Left ventricle myocardium superior (tissue), 1 donor: ENCODE measurements around the gene C1orf115. TPM values are rescaled to one million over a fixed set of nuclear protein-coding genes. Genes with fewer than 3 reads are reported as not detected.

Experiments
- ATAC-seq: fragments of 200-7000 bp; cut with Tn5 transposase; one replicate; pipeline ENCODE4 v1.9.1; 2020; ENCODE audit warnings: mild to moderate bottlenecking, moderate library complexity
- DNase-seq: peaks from one replicate; pipeline ENCODE4 v3.0.0-alpha.2; 2020
- intact Hi-C: fragments of 100-400 bp; cut with micrococcal nuclease; formaldehyde crosslinking; loops from one replicate; pipeline ENCODE4 v1.11.0; 2022
- total RNA-seq: library from RNA; stranded (reverse); fragmentation: NEBNext Ultra II Directional; extraction: Animal tissue kit (Norgen Biotek cat#: 25700); gene quantifications from one replicate; pipeline ENCODE4 v1.2.1, GENCODE V29; 2021
- donor health status: DM: no; HTN: yes; CAD: no; lungs with severe emphysema.

C1orf115 gene
- total RNA-seq, 1 donor from 2014 or later = 22.7 TPM

- intact Hi-C loops = loop anchor here (5.0 kb wide), 1 partner anchor 41 kb away; no protein-coding TSS in a partner anchor
- DNase-seq (no peak), ATAC-seq (peak; percentile 6)
Measured at GRCh38 chr1:220691053-220691684, 1.0 kb downstream of the C1orf115 start.

GRCh38 chr1:220692436-220693228, 2.5 kb downstream of the C1orf115 start:
- intact Hi-C loops = loop anchor here (5.0 kb wide), 1 partner anchor 40 kb away; no protein-coding TSS in a partner anchor
- ATAC-seq = no peak
- DNase-seq = no peak

DNA sequence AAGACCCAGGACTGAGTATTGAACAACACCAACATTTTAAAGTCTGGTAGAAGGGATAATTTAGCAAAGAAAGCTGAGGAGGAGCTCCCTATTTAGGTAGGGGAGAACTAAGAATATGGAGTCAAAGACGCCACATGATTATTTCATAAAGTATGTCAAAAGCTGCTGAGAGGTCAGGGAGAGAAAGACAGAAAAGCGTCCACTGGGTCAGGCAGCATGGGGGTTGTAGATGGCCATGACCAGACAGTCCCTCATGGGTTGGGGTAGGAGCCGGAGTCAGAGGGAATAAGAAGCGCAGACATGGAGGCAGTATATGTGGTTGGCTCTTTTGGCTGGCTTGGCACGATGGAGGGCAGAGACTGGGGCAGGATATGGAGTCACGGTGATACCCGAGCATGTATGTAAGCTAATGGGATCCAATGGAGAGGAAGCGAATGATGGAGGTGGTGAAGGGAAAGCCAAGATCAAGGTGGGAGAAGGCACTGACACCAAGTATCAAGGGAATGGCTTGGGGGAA, 4.8 kb downstream of the C1orf115 start:
- intact Hi-C loops = loop anchor here (5.0 kb wide), 1 partner anchor 37 kb away; no protein-coding TSS in a partner anchor
- ATAC-seq = no peak

DNA sequence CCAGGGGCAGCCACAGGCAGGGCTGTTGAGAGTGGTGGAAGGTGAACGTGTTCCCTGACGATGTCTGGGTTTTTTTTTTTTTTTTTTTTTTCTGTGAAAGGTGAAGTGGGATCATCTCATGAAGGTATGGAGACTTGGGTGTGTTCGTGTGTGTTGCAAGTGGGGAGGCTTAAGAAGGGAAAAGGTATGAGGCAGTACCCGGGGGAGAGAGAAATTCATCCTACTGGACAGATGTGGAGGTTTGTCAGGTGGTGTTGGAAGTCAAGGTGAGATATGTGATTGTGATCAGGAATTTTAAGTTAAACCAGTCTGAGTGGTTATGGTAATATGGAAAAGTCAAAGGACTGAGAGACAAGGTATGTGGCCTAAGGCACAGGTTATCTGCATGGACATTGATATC, 5.3 kb downstream of the C1orf115 start:
- DNase-seq (no peak), ATAC-seq (no peak)
- intact Hi-C loops = no loop called here

More for the DNA sequence above, 4.8 kb downstream of the C1orf115 start:
- no peak for DNase-seq

- ATAC-seq (no peak), DNase-seq (no peak)
- intact Hi-C loops = no loop called here
Measured at GRCh38 chr1:220696226-220696862, 6.2 kb downstream of the C1orf115 start.

- ATAC-seq = no peak
Measured at GRCh38 chr1:220696863-220697231, 6.7 kb downstream of the C1orf115 start.

GRCh38 chr1:220697326-220697725, 7.2 kb downstream of the C1orf115 start:
- DNase-seq (no peak), ATAC-seq (no peak)
- intact Hi-C loops = no loop called here

More at GRCh38 chr1:220696863-220697231, 6.7 kb downstream of the C1orf115 start:
- intact Hi-C loops = no loop called here
- DNase-seq = no peak

DNA sequence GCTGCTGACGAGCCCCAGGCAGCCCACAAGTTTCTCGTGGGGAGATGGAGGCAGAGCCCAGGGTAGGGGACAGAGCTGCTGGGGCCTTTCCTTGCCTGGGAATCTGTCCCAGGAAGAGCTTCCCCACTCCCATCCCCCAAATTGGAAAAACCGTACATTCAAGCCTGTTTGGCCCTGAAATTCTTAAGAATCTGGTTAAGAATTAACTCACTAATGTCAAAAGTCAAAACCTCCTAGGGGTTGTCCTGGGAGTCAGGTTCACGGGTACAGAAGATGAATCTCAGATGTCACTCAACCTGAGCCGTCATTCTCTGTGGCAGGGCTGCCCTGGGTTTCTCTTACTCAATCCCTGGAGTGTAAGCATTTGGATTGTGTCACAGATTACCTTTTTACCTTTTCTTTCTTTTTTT, 8.4 kb downstream of the C1orf115 start:
- intact Hi-C loops = no loop called here
- ATAC-seq (no peak), DNase-seq (no peak)

- intact Hi-C loops = no loop called here
- no peak for ATAC-seq
- no peak for DNase-seq
Measured at GRCh38 chr1:220699044-220699443, 8.9 kb downstream of the C1orf115 start.

DNA sequence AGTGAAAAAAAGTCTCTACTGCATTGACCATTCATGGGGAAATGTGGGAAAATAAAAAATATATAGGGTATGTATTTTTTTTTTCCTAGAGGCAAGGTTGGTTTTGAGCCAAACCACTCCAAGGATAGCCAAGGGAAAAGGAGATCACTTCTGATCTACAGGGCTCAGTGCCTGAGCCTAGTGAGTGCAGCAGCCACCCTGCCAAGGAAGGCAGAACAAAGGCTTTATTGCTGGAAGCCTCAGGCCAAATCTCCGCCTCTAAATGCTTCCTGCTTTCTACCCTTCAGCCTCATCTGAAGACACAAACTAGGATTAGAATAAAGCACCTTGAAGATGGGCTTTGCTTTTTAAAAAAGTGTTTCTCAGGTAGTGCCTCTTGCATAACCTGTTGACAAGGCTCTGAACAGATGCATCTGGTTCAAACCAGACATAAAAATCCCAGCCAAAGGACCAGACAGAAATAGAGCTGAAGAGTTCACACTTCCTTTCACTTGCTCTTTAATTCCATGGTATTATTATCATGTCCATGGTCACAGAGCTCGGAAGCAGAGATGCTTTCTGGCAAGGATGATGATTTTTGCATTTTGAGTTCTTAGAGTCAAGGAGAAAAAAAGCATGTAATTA, 10.5 kb downstream of the C1orf115 start:
- ATAC-seq (peak; percentile 51), DNase-seq (no peak)
- intact Hi-C loops = no loop called here

DNA sequence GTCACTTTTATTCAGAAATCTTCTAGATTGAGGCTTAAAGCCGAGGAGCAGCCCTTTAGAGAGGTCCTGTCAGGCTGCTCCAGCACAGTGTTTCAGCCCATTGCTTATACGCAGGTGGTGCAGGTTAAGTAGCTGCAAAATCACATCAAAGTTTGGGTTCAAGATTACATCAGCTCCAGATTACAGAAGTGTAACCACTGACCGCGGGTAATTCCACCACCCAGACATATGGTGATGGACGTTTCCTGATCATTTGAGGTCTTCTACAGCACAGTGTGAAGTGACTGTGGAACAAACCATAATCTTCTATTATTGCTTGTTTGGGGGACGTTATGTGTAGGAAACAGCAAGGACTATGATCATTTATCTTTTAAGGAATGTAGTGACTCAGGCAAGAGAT, 11.8 kb downstream of the C1orf115 start:
- intact Hi-C loops = no loop called here
- ATAC-seq (no peak), DNase-seq (no peak)

DNA sequence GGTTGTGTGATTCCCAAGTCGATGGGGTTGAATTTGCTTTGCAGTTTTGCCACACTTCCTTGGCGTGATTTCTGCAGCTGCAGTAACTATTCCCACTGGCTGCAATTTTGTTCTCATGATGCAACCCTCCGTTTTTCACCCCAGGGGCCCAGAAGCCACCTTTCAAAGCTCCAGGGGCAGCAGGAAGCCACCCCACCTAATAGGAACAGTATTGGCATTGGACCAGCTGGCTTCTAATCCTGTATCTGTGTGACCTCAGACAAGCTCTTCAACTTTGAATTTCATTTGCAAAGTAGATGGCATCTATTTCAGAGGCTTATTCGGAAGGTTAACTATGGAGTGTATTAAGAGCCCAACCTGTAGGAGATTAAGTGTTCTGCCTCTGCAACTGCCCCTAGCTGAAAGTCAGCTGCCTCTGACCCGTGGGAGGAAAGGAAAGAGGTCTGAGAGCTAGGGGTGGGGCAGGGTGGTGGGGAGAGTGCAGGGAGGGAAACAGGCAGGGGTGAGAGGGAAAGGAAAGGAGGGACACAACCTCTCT, 12.6 kb downstream of the C1orf115 start:
- no peak for DNase-seq
- peak; percentile 40 for ATAC-seq
- intact Hi-C loops = no loop called here

DNA sequence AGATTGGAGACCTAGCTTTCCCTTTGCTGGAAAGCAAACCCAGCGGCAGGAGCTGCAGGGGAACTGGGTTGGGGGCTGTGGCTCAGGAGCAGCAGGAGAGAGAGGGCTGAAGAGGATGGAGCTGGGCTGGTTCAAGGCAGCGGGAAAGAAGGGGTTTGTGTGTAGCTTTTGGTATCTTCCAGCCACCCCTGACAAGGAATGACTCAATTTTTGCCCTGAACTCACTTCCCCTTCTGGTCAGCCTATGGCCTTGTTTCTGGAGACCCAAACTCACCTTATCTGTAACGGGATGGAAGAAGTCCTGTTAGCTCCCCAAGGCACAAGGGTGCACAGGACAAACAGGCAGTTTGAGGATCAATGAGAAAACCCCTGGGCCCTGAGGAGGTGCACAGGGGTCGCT, 13.1 kb downstream of the C1orf115 start:
- no peak for DNase-seq
- intact Hi-C loops = no loop called here
- no peak for ATAC-seq

- DNase-seq (no peak), ATAC-seq (peak; percentile 52)
- intact Hi-C loops = no loop called here
Measured at GRCh38 chr1:220705782-220706181, 15.6 kb downstream of the C1orf115 start.

DNA sequence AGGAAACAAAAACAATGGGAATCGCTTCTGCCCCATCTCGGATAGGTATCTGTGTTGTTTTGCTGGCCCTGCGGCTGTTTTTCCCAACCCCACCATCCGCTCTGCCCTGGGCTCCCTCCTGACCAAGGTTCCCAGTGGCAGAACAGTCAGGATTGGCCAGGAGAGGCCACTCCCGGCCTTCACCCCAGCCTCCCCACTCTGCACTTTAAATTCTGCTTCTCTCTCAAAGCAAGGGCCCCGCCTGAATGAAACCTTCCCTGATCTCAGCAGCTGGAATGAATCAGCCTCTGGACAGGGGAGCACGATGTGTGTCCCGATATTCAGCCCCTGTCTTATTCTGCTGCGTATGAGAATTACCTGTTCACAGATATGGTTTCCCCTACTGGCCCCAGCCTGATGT, 16.3 kb downstream of the C1orf115 start:
- DNase-seq = no peak
- intact Hi-C loops = no loop called here
- no peak for ATAC-seq

GRCh38 chr1:220707160-220707559, 17.0 kb downstream of the C1orf115 start:
- no peak for ATAC-seq
- intact Hi-C loops = no loop called here
- DNase-seq = no peak

GRCh38 chr1:220708244-220708643, 18.1 kb downstream of the C1orf115 start:
- no peak for ATAC-seq
- no peak for DNase-seq
- intact Hi-C loops = no loop called here

- DNase-seq = peak; percentile 38
- peak; percentile 82 for ATAC-seq
- intact Hi-C loops = no loop called here
Measured at GRCh38 chr1:220708936-220709801, 19.0 kb downstream of the C1orf115 start.
